ENCODE measurements around the gene FAM13A.

The FAM13A gene

GRCh38 chr4:88819818-88820697 lies 236.9 kb downstream of the FAM13A start (continued):
- TF ChIP-seq ZBTB6 (tag by site-specific recombination; IDR thresholded peaks at IDR 0.05) (no peak), GLIS2 (tag by site-specific recombination; IDR thresholded peaks at IDR 0.05) (no peak), BCL6B (tag by site-specific recombination; IDR thresholded peaks at IDR 0.05) (no peak), ZFP69B (tag by site-specific recombination; IDR thresholded peaks at IDR 0.05) (no peak), CTCF (tag by site-specific recombination; IDR thresholded peaks at IDR 0.05) (no peak)

- ChIA-PET CTCF (interaction anchor here (0.6 to 6.9 kb wide), 18 partner anchors 9 to 584 kb away, joined by 3 to 89 read pairs (median 3); no protein-coding TSS in a partner anchor), POLR2A (no interaction called here)
- H3K9me3 ChIP-seq (ENCODE audit: control insufficient read depth, insufficient read depth, low read depth, low read length): no peaks in the 10 kb centered on the region
- TF ChIP-seq ZNF501 (tag by site-specific recombination; IDR thresholded peaks at IDR 0.05) (no peak), OVOL3 (tag by site-specific recombination; IDR thresholded peaks at IDR 0.05) (no peak), ZNF626 (tag by site-specific recombination; IDR thresholded peaks at IDR 0.05) (no peak), ELK4 (IDR thresholded peaks at IDR 0.05; ENCODE audit: borderline replicate concordance, low read depth, low read length) (no peak), CTCF (tag by site-specific recombination; IDR thresholded peaks at IDR 0.05) (peak; percentile 43; the same call in 1 of the 2 replicates), ZNF701 (tag by site-specific recombination; IDR thresholded peaks at IDR 0.05) (no peak), PATZ1 (tag by site-specific recombination; IDR thresholded peaks at IDR 0.05) (no peak), SCRT2 (tag by site-specific recombination; IDR thresholded peaks at IDR 0.05) (0 out of 2 replicates have a peak, but pooled peaks have one; percentile 34), IKZF3 (tag by site-specific recombination; IDR thresholded peaks at IDR 0.05) (peak; percentile 47), ZNF654 (tag by site-specific recombination; IDR thresholded peaks at IDR 0.05; ENCODE audit: low read depth) (peak; percentile 61), ZNF280D (tag by site-specific recombination; IDR thresholded peaks at IDR 0.05) (no peak), PRDM4 (tag by site-specific recombination; IDR thresholded peaks at IDR 0.05) (no peak)
These were observed 238.1 kb downstream of the FAM13A start for GRCh38 chr4:88818631-88819470.

More at GRCh38 chr4:88818631-88819470, 238.1 kb downstream of the FAM13A start:
- no peak overlapping the region for H3K4me3 ChIP-seq (ENCODE audit: low read depth, low read length)
- H3K36me3 ChIP-seq (ENCODE audit: control insufficient read depth in 2 of 2, insufficient read depth in 1 of 2, low read length in 2 of 2): no peaks in the 10 kb centered on the region
- no peak overlapping the region for H3K27ac ChIP-seq (ENCODE audit: extremely low read depth, low read depth, low read length)
- H3K4me1 ChIP-seq (ENCODE audit: control insufficient read depth, insufficient read depth, low read length): no peaks in the 10 kb centered on the region
